ENCODE data around the gene VASP. TPM values are rescaled to one million over a fixed set of nuclear protein-coding genes. Genes with fewer than 3 reads are reported as not detected.

VASP gene
- total and polyA plus RNA-seq, 2 of the 13 experiments (the other 11 are each of a cell fraction or from before 2014, with no cell fraction given) = 41.8 to 67.1 TPM

DNA sequence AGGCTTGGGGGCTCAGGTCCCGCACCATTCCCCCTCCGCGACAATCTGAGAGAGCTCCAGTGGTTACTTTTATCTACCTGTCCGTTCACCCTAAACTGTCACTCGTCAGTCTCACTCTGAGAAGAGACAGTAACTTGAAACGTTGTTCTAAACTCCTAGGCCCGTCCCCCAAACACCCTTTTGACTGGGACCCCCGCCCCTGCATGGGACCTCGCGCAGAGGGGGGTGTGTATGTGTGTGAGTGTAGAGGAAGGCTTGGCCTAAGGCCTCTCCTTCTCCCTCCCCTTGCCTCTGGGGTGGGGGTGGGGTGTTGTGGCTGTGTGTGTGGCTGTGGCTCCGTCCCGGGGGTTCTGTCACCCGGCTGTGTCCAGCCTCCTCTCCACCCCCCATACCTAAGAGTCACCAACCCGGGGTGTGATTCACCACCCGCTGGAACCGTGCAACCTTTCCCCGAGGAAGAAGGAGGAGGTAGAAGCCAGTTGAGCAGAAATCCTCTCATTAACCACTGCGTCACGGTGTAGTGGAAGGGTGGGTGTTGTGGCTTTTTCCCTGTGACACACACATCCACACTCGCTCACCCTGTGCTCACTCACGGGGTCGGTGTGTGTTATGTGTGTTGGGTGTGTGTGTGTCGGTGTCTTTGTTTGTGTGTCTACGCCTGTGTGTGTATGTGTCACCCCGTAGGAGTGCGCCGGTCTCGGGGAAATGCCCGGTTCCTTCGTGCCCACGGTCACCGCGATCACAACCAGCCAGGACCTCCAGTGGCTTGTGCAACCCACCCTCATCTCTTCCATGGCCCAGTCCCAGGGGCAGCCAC lies 37.1 kb upstream of the VASP start (continued):
- TF ChIP-seq, protein P1, sequence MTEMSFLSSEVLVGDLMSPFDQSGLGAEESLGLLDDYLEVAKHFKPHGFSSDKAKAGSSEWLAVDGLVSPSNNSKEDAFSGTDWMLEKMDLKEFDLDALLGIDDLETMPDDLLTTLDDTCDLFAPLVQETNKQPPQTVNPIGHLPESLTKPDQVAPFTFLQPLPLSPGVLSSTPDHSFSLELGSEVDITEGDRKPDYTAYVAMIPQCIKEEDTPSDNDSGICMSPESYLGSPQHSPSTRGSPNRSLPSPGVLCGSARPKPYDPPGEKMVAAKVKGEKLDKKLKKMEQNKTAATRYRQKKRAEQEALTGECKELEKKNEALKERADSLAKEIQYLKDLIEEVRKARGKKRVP (CRISPR knock-in tag; IDR thresholded peaks at IDR 0.05) = no peak
- TF ChIP-seq JUNB (CRISPR knock-in tag; IDR thresholded peaks at IDR 0.05; ENCODE audit: borderline replicate concordance) (no peak), SIN3A (IDR thresholded peaks at IDR 0.05; ENCODE audit: borderline replicate concordance, low read depth, low read length) (no peak), PAXIP1 (CRISPR knock-in tag; conservative IDR thresholded peaks at IDR 0.05) (no peak), TP53 (CRISPR knock-in tag; conservative IDR thresholded peaks at IDR 0.05) (no peak), CREB1 (IDR thresholded peaks at IDR 0.05) (no peak), CREB1 (CRISPR knock-in tag; IDR thresholded peaks at IDR 0.05) (no peak), HNRNPH1 (optimal IDR thresholded peaks at IDR 0.05; ENCODE audit: low read depth, low read length) (no peak), ZNF629 (CRISPR knock-in tag; conservative IDR thresholded peaks at IDR 0.05) (0 out of 2 replicates have a peak, but pooled peaks have one; percentile 11)
- TF ChIP-seq, protein P2, sequence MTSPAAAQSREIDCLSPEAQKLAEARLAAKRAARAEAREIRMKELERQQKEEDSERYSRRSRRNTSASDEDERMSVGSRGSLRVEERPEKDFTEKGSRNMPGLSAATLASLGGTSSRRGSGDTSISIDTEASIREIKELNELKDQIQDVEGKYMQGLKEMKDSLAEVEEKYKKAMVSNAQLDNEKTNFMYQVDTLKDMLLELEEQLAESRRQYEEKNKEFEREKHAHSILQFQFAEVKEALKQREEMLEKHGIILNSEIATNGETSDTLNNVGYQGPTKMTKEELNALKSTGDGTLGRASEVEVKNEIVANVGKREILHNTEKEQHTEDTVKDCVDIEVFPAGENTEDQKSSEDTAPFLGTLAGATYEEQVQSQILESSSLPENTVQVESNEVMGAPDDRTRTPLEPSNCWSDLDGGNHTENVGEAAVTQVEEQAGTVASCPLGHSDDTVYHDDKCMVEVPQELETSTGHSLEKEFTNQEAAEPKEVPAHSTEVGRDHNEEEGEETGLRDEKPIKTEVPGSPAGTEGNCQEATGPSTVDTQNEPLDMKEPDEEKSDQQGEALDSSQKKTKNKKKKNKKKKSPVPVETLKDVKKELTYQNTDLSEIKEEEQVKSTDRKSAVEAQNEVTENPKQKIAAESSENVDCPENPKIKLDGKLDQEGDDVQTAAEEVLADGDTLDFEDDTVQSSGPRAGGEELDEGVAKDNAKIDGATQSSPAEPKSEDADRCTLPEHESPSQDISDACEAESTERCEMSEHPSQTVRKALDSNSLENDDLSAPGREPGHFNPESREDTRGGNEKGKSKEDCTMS (CRISPR knock-in tag; conservative IDR thresholded peaks at IDR 0.05) = no peak
- TF ChIP-seq, protein P3, sequence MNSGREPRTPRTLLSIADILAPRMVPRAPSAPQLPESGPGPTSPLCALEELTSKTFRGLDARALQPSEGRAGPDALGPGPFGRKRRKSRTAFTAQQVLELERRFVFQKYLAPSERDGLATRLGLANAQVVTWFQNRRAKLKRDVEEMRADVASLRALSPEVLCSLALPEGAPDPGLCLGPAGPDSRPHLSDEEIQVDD (CRISPR knock-in tag; IDR thresholded peaks at IDR 0.05; ENCODE audit: borderline replicate concordance) = no peak
- TF ChIP-seq, protein P4, sequence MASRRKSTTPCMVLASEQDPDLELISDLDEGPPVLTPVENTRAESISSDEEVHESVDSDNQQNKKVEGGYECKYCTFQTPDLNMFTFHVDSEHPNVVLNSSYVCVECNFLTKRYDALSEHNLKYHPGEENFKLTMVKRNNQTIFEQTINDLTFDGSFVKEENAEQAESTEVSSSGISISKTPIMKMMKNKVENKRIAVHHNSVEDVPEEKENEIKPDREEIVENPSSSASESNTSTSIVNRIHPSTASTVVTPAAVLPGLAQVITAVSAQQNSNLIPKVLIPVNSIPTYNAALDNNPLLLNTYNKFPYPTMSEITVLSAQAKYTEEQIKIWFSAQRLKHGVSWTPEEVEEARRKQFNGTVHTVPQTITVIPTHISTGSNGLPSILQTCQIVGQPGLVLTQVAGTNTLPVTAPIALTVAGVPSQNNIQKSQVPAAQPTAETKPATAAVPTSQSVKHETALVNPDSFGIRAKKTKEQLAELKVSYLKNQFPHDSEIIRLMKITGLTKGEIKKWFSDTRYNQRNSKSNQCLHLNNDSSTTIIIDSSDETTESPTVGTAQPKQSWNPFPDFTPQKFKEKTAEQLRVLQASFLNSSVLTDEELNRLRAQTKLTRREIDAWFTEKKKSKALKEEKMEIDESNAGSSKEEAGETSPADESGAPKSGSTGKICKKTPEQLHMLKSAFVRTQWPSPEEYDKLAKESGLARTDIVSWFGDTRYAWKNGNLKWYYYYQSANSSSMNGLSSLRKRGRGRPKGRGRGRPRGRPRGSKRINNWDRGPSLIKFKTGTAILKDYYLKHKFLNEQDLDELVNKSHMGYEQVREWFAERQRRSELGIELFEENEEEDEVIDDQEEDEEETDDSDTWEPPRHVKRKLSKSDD (CRISPR knock-in tag; IDR thresholded peaks at IDR 0.05; ENCODE audit: low read depth) = 0 out of 2 replicates have a peak, but pooled peaks have one; percentile 1
